Spleen (tissue), 11 donors: ENCODE data around the gene KCNK5. TPM values are rescaled to one million over a fixed set of nuclear protein-coding genes. Genes with fewer than 3 reads are reported as not detected.

Experiments
- DNase-seq: peaks from one replicate; pipeline ENCODE4 v3.0.0-alpha.2; 2020
- H3K27ac ChIP-seq, 8 donors: fragments of 200-600 bp; sonication (generic) in 7 of 8; 1 replicate in 4 of 8; 2 replicates in 4 of 8; pipeline versions ENCODE4 v1.5.0 to v1.8.0; 2016 to 2021; ENCODE audit warnings: inconsistent platforms in 4 of 8, mild to moderate bottlenecking in 4 of 8, moderate library complexity in 1 of 8
- H3K27me3 ChIP-seq, 7 donors: fragments of 200-600 bp; sonication (generic) in 6 of 7; replicated peaks in 1 of 7; 1 replicate in 4 of 7; 2 replicates in 3 of 7; pipeline versions ENCODE4 v1.5.0 to v1.8.0; 2016 to 2021; ENCODE audit warnings: inconsistent platforms in 3 of 7, mild to moderate bottlenecking in 1 of 7
- H3K36me3 ChIP-seq, 6 donors: fragments of 200-600 bp; sonication (generic) in 5 of 6; 1 replicate in 4 of 6; 2 replicates in 2 of 6; pipeline versions ENCODE4 v1.5.0 to v1.8.0; 2016 to 2021; ENCODE audit warnings: inconsistent platforms in 2 of 6
- H3K4me1 ChIP-seq, 6 donors: fragments of 200-600 bp; sonication (generic) in 5 of 6; 1 replicate in 3 of 6; 2 replicates in 3 of 6; pipeline versions ENCODE4 v1.5.0 to v1.8.0; 2016 to 2021; ENCODE audit warnings: inconsistent platforms in 3 of 6
- H3K4me3 ChIP-seq, 8 donors: fragments of 200-600 bp; sonication (generic) in 7 of 8; 1 replicate in 4 of 8; 2 replicates in 4 of 8; pipeline versions ENCODE4 v1.5.0 to v1.8.0; 2016 to 2021; ENCODE audit warnings: inconsistent platforms in 4 of 8, mild to moderate bottlenecking in 4 of 8, moderate library complexity in 2 of 8
- H3K9me3 ChIP-seq, 8 donors: fragments of 200-600 bp; sonication (generic) in 7 of 8; 1 replicate in 4 of 8; 2 replicates in 4 of 8; pipeline versions ENCODE4 v1.5.0 to v1.8.0; 2016 to 2021; ENCODE audit warnings: inconsistent platforms in 4 of 8
- CTCF ChIP-seq, 11 experiments: fragments of 200-600 bp in 7 of 11; fragments of 450-650 bp in 4 of 11; sonication (generic) in 4 of 11; IDR thresholded peaks in 8 of 11; conservative IDR thresholded peaks in 3 of 11; 1 replicate in 7 of 11; 2 replicates in 4 of 11; pipeline versions ENCODE4 v1.4.0 to v1.8.0; 2016 to 2021; ENCODE audit warnings: antibody characterized with exemption in 11 of 11, inconsistent platforms in 4 of 11, mild to moderate bottlenecking in 1 of 11
- POLR2A ChIP-seq, 3 donors: fragments of 450-650 bp; IDR thresholded peaks; one replicate each; pipeline ENCODE4 v1.5.1; 2017; ENCODE audit warnings: antibody characterized with exemption in 3 of 3, mild to moderate bottlenecking in 1 of 3
- POLR2AphosphoS5 ChIP-seq, 3 donors: sonication (generic); formaldehyde crosslinking; IDR thresholded peaks; one replicate each; pipeline ENCODE4 v1.5.1; 2017; ENCODE audit warnings: antibody characterized with exemption in 3 of 3
- WGBS, 5 donors: extraction: QIAGEN DNeasy Blood & Tissue Kit in 3 of 5; methylation state at CpG; one replicate each; pipeline versions ENCODE4 v1.1.5 to v1.1.7; 2013 to 2018; 5-methylcytosine and 5-hydroxymethylcytosine counted together
- intact Hi-C: fragments of 100-400 bp; cut with DNase I; formaldehyde crosslinking; loops from one replicate; pipeline ENCODE4 v1.15.0; 2023; ENCODE audit warnings: low total_unique reads
- polyA plus RNA-seq, 3 donors: library from polyadenylated mRNA; stranded (reverse); fragments of 200-250 nt; gene quantifications; one replicate each; pipeline ENCODE4 v1.2.1, GENCODE V29; 2013
- total RNA-seq, 7 donors: library from RNA; depleted of rRNA in 3 of 7; stranded (reverse); fragments of >200 nt in 3 of 7; fragmentation: NEBNext Ultra II Directional in 4 of 7; extraction: Animal tissue kit (Norgen Biotek cat#: 25700) in 4 of 7; gene quantifications; one replicate each; pipeline versions ENCODE4 v1.1.0 to v1.2.1, GENCODE V29; 2016 to 2021
- donor health status: healthy with polysubstance abuse.
- donor health status: DM: no; HTN: no; CAD: no; lungs with moderate emphysema.
- donor health status: DM: no; HTN: no; CAD: no.
- donor health status: Bipolar disorder and iron deficiency.
- donor health status: healthy.
- donor health status: DM: no; HTN: no; CAD: no.
- donor health status: DM: yes; HTN: yes; CAD: no.

KCNK5 gene
- total and polyA plus RNA-seq, 10 donors, result 0.52 to 5.9 (median 3.2) TPM

GRCh38 chr6:39236742-39237141 is 7.5 kb upstream of the KCNK5 start:
- no peaks in the 10 kb centered on the region for H3K36me3 ChIP-seq
- no peaks in the 10 kb centered on the region for H3K4me1 ChIP-seq
- TF ChIP-seq POLR2A (IDR thresholded peaks at IDR 0.05) (no peak), POLR2AphosphoS5 (IDR thresholded peaks at IDR 0.05) (no peak), CTCF (IDR thresholded peaks at IDR 0.05 in 8 of 11, conservative IDR thresholded peaks at IDR 0.05 in 3 of 11) (no peak)
- no peak overlapping the region for H3K27ac ChIP-seq
- no peak for DNase-seq
- intact Hi-C loops, result no loop called here
- no peaks in the 10 kb centered on the region for H3K27me3 ChIP-seq
- no peak overlapping the region for H3K4me3 ChIP-seq
- H3K9me3 ChIP-seq, result no peaks in the 10 kb centered on the region
- WGBS, 5 donors, result 78 to 94% (median 90%) methylated on average over 3 of the region's 3 CpGs

GRCh38 chr6:39233333-39233732 is 4.1 kb upstream of the KCNK5 start:
- no peak overlapping the region for H3K27ac ChIP-seq
- no peak overlapping the region for H3K4me3 ChIP-seq
- peak; percentile 3 for DNase-seq
- peaks cover 0 to 21% (median 0%) of the 10 kb centered on the region in 7 donors for H3K27me3 ChIP-seq
- no peak for TF ChIP-seq POLR2A (IDR thresholded peaks at IDR 0.05)
- TF ChIP-seq CTCF (IDR thresholded peaks at IDR 0.05 in 8 of 11, conservative IDR thresholded peaks at IDR 0.05 in 3 of 11), result no peak
- TF ChIP-seq POLR2AphosphoS5 (IDR thresholded peaks at IDR 0.05), result no peak
- H3K9me3 ChIP-seq, result no peaks in the 10 kb centered on the region
- no peaks in the 10 kb centered on the region for H3K36me3 ChIP-seq
- peaks cover 4 to 20% (median 16%) of the 10 kb centered on the region in 6 donors for H3K4me1 ChIP-seq
- WGBS, 5 donors, result 78 to 89% (median 84%) methylated on average over 8 of the region's 8 CpGs
- intact Hi-C loops, result no loop called here

GRCh38 chr6:39231521-39232243 is 2.4 kb upstream of the KCNK5 start:
- H3K36me3 ChIP-seq, result no peaks in the 10 kb centered on the region
- TF ChIP-seq POLR2AphosphoS5 (IDR thresholded peaks at IDR 0.05) (no peak), POLR2A (IDR thresholded peaks at IDR 0.05) (no peak)
- H3K4me3 ChIP-seq, result no peak overlapping the region
- H3K9me3 ChIP-seq, result no peaks in the 10 kb centered on the region
- intact Hi-C loops, result no loop called here
- peak; percentile 41 for DNase-seq
- peaks cover 4 to 36% (median 31%) of the 10 kb centered on the region in 6 donors for H3K4me1 ChIP-seq
- 84 to 94% (median 85%) methylated on average over 7 of the region's 7 CpGs for WGBS, 5 donors
- peaks cover 0 to 33% (median 0%) of the 10 kb centered on the region in 7 donors for H3K27me3 ChIP-seq
- H3K27ac ChIP-seq, result no peak overlapping the region

DNA sequence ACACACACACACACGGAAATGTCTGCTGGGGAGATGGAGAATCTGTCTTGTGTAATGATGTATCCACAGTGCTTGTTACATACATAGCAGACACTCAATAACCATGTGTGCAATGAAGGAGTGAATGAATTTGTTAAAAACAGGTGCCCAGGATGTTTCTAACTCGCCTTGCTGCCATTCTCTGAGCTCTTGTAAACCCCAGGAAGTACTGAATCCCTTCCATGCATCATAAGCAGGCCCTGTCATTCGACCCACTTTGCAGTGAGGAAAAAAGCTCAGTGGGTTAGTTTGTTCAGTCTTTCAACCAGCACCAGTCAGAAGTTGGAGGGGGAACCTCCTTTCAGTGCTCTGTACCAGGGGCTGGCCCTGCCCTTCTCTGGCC is 1.4 kb upstream of the KCNK5 start:
- intact Hi-C loops, result no loop called here

More for the DNA sequence above, 1.4 kb upstream of the KCNK5 start:
- Histone ChIP-seq H3K4me3 (no peak overlapping the region), H3K27me3 (peaks cover 0 to 33% (median 0%) of the 10 kb centered on the region in 7 donors), H3K27ac (no peak overlapping the region), H3K36me3 (no peaks in the 10 kb centered on the region), H3K4me1 (peaks cover 4 to 46% (median 42%) of the 10 kb centered on the region in 6 donors), H3K9me3 (no peaks in the 10 kb centered on the region)
- WGBS, 5 donors, result 74 to 91% (median 80%) methylated on average over 3 of the region's 3 CpGs
- DNase-seq, result no peak
- no peak for TF ChIP-seq CTCF (IDR thresholded peaks at IDR 0.05 in 8 of 11, conservative IDR thresholded peaks at IDR 0.05 in 3 of 11)
- no peak for TF ChIP-seq POLR2A (IDR thresholded peaks at IDR 0.05)
- TF ChIP-seq POLR2AphosphoS5 (IDR thresholded peaks at IDR 0.05), result no peak
